SU-DHL-6 (cell line): ENCODE data around the gene GRIN2A.

Experiments used
- H2AFZ ChIP-seq: fragments of 200-600 bp; sonication (generic); 2 replicates; pipeline ENCODE4 v1.6.1; 2014; ENCODE audit warnings: low read depth, mild to moderate bottlenecking, moderate library complexity, mixed read lengths, antibody characterized with exemption, low read length; ENCODE audit not compliant: severe bottlenecking
- H3F3A ChIP-seq: fragments of 200-600 bp; shearing (Covaris generic); 2 replicates; pipeline ENCODE4 v1.6.0; 2016; ENCODE audit warnings: antibody characterized with exemption, mild to moderate bottlenecking; ENCODE audit not compliant: insufficient read depth
- H3K27ac ChIP-seq: fragments of 200-600 bp; sonication (generic); 2 replicates; pipeline ENCODE4 v1.5.1; 2016; ENCODE audit warnings: low read depth, mild to moderate bottlenecking, low read length, moderate library complexity, mixed read lengths
- H3K27me3 ChIP-seq: fragments of 200-600 bp; sonication (generic), shearing (Covaris generic); 2 replicates; pipeline ENCODE4 v1.6.0; 2014; ENCODE audit warnings: mild to moderate bottlenecking, low read length
- H3K36me3 ChIP-seq: fragments of 200-600 bp; sonication (generic); 2 replicates; pipeline ENCODE4 v1.6.1; 2014; ENCODE audit warnings: mild to moderate bottlenecking, low read length, mixed read lengths
- H3K4me2 ChIP-seq: fragments of 300-600, 200-600 bp; shearing (Covaris generic), sonication (generic); 2 replicates; pipeline ENCODE4 v1.6.0; 2014; ENCODE audit warnings: low read length, low read depth, mild to moderate bottlenecking; ENCODE audit not compliant: poor library complexity, severe bottlenecking
- H3K4me3 ChIP-seq: fragments of 200-600 bp; sonication (generic); 2 replicates; pipeline ENCODE4 v1.5.1; 2014; ENCODE audit warnings: antibody characterized with exemption, low read length, mild to moderate bottlenecking, mixed read lengths; ENCODE audit not compliant: insufficient read depth, poor library complexity, severe bottlenecking
- H3K79me2 ChIP-seq: fragments of 200-600 bp; sonication (generic); 2 replicates; pipeline ENCODE4 v1.6.1; 2014; ENCODE audit warnings: mild to moderate bottlenecking, low read length, moderate library complexity; ENCODE audit not compliant: insufficient read depth
- H3K9ac ChIP-seq: fragments of 200-600 bp; sonication (generic); 2 replicates; pipeline ENCODE4 v1.7.0; 2014; ENCODE audit warnings: mild to moderate bottlenecking, low read length
- H3K9me2 ChIP-seq: fragments of 200-600 bp; sonication (generic); replicated peaks from 2 replicates; pipeline ENCODE4 v1.6.1; 2014; ENCODE audit warnings: low read length; ENCODE audit not compliant: insufficient read depth
- H3K9me3 ChIP-seq: fragments of 200-600 bp; sonication (generic); 2 replicates; pipeline ENCODE4 v1.6.1; 2014; ENCODE audit warnings: low read length, mixed read lengths; ENCODE audit not compliant: insufficient read depth
- H4K20me1 ChIP-seq: fragments of 200-600 bp; sonication (generic); 2 replicates; pipeline ENCODE4 v1.6.1; 2014; ENCODE audit warnings: low read depth, mild to moderate bottlenecking, antibody characterized with exemption, low read length, moderate library complexity, mixed read lengths
- EZH2phosphoT487 ChIP-seq: fragments of 200-600 bp; sonication (generic), shearing (Covaris generic); conservative IDR thresholded peaks from 2 replicates; pipeline ENCODE4 v1.6.1; 2018; ENCODE audit warnings: mild to moderate bottlenecking, antibody characterized with exemption, low read length, moderate library complexity, mixed read lengths
- TF ChIP-seq, protein P1 (sequence below): fragments of 200-600 bp; sonication (generic); IDR thresholded peaks from one replicate; pipeline ENCODE4 v1.5.1; 2017; ENCODE audit warnings: antibody characterized with exemption, mild to moderate bottlenecking, low read length, moderate library complexity; ENCODE audit not compliant: insufficient read depth, poor library complexity, severe bottlenecking

The GRIN2A gene

DNA sequence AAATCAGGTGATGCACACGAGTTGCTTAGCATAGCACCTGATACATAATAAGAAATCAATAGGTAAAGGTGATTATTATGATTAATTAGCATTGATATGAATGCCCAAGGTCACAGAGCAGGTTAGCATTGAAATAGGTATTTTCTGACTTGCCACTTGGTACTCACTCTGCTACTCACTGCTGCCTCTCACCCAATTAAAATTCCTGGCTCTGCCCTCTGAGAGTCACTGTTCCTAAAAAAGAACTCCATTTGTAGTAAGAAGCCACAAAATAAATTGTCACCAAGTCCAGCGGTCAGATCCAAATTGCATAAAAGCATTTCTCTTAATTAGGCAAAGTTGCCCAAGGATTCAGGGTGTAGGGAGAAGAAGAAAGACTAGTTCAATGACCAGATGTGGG lies 8.9 kb upstream of the GRIN2A start:
- no peak overlapping the region for H3K9ac ChIP-seq
- no peaks in the 10 kb centered on the region for H4K20me1 ChIP-seq
- TF ChIP-seq, protein P1, sequence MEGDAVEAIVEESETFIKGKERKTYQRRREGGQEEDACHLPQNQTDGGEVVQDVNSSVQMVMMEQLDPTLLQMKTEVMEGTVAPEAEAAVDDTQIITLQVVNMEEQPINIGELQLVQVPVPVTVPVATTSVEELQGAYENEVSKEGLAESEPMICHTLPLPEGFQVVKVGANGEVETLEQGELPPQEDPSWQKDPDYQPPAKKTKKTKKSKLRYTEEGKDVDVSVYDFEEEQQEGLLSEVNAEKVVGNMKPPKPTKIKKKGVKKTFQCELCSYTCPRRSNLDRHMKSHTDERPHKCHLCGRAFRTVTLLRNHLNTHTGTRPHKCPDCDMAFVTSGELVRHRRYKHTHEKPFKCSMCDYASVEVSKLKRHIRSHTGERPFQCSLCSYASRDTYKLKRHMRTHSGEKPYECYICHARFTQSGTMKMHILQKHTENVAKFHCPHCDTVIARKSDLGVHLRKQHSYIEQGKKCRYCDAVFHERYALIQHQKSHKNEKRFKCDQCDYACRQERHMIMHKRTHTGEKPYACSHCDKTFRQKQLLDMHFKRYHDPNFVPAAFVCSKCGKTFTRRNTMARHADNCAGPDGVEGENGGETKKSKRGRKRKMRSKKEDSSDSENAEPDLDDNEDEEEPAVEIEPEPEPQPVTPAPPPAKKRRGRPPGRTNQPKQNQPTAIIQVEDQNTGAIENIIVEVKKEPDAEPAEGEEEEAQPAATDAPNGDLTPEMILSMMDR: no peak
- TF ChIP-seq EZH2phosphoT487: no peak
- no peaks in the 10 kb centered on the region for H3F3A ChIP-seq
- H3K4me2 ChIP-seq: no peak overlapping the region
- no peaks in the 10 kb centered on the region for H3K9me3 ChIP-seq
- H3K79me2 ChIP-seq: no peaks in the 10 kb centered on the region
- H3K4me3 ChIP-seq: no peak overlapping the region
- no peaks in the 10 kb centered on the region for H3K27me3 ChIP-seq
- no peaks in the 10 kb centered on the region for H3K9me2 ChIP-seq
- no peaks in the 10 kb centered on the region for H3K36me3 ChIP-seq
- H3K27ac ChIP-seq: no peak overlapping the region
- no peak overlapping the region for H2AFZ ChIP-seq

DNA sequence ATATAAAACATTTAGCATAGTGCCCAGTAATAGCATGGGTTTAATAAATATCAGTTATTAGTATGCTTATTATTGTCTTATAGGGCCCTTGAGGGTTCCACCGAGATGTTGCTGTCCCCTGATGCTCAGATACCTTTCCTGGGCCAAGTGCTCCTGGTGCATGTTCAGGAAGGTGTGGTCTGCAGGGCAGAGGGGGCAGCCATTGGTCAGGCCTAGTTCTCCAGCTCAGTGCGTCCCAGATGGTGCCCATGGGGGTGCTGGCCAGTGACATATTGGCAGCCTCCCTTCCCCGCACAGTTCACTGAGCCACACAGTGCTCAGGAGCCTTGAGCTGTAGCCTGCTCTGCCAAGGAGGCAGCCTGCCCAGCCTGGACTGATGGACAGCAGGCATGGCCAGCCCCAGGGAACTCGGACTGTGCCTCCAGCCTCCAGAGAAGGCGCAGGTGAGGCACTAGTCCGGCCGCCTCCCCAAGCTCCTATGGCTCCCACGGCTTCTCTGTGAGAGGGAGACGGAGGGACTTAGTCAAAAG lies 7.7 kb upstream of the GRIN2A start:
- no peaks in the 10 kb centered on the region for H3K79me2 ChIP-seq
- no peaks in the 10 kb centered on the region for H3K9me2 ChIP-seq
- H2AFZ ChIP-seq: no peak overlapping the region
- H3F3A ChIP-seq: no peaks in the 10 kb centered on the region
- no peak overlapping the region for H3K9ac ChIP-seq
- H3K9me3 ChIP-seq: no peaks in the 10 kb centered on the region
- H4K20me1 ChIP-seq: no peaks in the 10 kb centered on the region
- no peaks in the 10 kb centered on the region for H3K27me3 ChIP-seq
- H3K27ac ChIP-seq: no peak overlapping the region
- H3K4me2 ChIP-seq: no peak overlapping the region
- no peak overlapping the region for H3K4me3 ChIP-seq
- TF ChIP-seq, protein P1: no peak
- TF ChIP-seq EZH2phosphoT487: no peak
- no peaks in the 10 kb centered on the region for H3K36me3 ChIP-seq

DNA sequence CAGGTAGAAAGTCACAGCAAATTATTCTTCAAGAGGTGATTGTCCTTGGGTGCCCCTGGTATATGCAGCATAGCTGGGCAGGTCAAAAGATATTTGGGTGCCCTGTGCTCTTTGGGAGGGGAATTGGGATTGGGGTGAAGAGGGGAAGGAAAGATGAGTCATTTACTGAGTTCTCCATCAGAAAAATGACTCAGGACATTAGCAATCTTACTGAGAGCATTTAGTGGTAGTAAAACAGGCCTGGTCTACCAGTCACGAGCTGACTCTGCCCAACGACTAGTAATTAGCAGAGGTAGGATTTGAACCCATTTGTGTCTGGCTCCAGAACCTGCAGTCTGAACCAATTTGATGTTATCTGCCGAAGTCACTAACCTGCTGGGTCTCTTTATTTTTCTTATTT lies 6.0 kb upstream of the GRIN2A start:
- Histone ChIP-seq H3K36me3 (no peaks in the 10 kb centered on the region), H3K79me2 (no peaks in the 10 kb centered on the region), H3F3A (no peaks in the 10 kb centered on the region), H3K4me2 (no peak overlapping the region), H3K4me3 (no peak overlapping the region), H3K9me2 (no peaks in the 10 kb centered on the region), H4K20me1 (no peaks in the 10 kb centered on the region), H3K9ac (no peak overlapping the region), H3K27me3 (no peaks in the 10 kb centered on the region), H3K9me3 (no peaks in the 10 kb centered on the region), H3K27ac (no peak overlapping the region), H2AFZ (no peak overlapping the region)
- TF ChIP-seq, protein P1: no peak
- no peak for TF ChIP-seq EZH2phosphoT487
